Activated CD8-positive, alpha-beta T cell treated with anti-CD3 and anti-CD28 coated beads, Interleukin-2, amount 10 ng/mL, durations not matched to agents 7 days and 5 days (primary cell): ENCODE data around the gene PPIF. TPM values are rescaled to one million over a fixed set of nuclear protein-coding genes. Genes with fewer than 3 reads are reported as not detected.

Source experiments
- ATAC-seq: fragments of 150-1000 bp; cut with Tn5 transposase; one replicate; pipeline ENCODE4 v1.10.0; 2021; ENCODE audit warnings: moderate library complexity
- CTCF ChIA-PET: fragments of 350-600 bp; sonication (Branson Sonifier 250); formaldehyde crosslinking; loops from one replicate; lab custom pipeline; 2021; ENCODE audit warnings: antibody characterized with exemption; lab: Charles Lee
- POLR2A ChIA-PET: fragments of 350-600 bp; sonication (Branson Sonifier 250); formaldehyde crosslinking; loops from one replicate; lab custom pipeline; 2021; ENCODE audit warnings: antibody characterized with exemption; lab: Charles Lee
- DNase-seq: peaks from one replicate; pipeline ENCODE4 v3.0.0-alpha.2; 2020
- H3K27ac Mint-ChIP-seq: one replicate; pipeline ENCODE4 v1.8.0; 2021; ENCODE audit warnings: mild to moderate bottlenecking, mixed read lengths
- H3K27me3 Mint-ChIP-seq: one replicate; pipeline ENCODE4 v1.8.0; 2021; ENCODE audit warnings: low read depth, mixed read lengths
- H3K36me3 Mint-ChIP-seq: one replicate; pipeline ENCODE4 v1.8.0; 2021; ENCODE audit warnings: low read depth, mixed read lengths
- H3K4me1 Mint-ChIP-seq: one replicate; pipeline ENCODE4 v1.8.0; 2021; ENCODE audit warnings: low read depth, mixed read lengths
- H3K4me3 Mint-ChIP-seq: one replicate; pipeline ENCODE4 v1.8.0; 2021; ENCODE audit warnings: mild to moderate bottlenecking, mixed read lengths
- H3K9me3 Mint-ChIP-seq: one replicate; pipeline ENCODE4 v1.8.0; 2022; ENCODE audit warnings: mixed read lengths; ENCODE audit not compliant: insufficient read depth
- total RNA-seq, 2 experiments: library from RNA; stranded (reverse); gene quantifications; one replicate each; pipeline ENCODE4 v1.2.3, GENCODE V29; 2021

PPIF gene
- total RNA-seq, 2 experiments from 2014 or later = 74.7 to 77.7 TPM

DNA sequence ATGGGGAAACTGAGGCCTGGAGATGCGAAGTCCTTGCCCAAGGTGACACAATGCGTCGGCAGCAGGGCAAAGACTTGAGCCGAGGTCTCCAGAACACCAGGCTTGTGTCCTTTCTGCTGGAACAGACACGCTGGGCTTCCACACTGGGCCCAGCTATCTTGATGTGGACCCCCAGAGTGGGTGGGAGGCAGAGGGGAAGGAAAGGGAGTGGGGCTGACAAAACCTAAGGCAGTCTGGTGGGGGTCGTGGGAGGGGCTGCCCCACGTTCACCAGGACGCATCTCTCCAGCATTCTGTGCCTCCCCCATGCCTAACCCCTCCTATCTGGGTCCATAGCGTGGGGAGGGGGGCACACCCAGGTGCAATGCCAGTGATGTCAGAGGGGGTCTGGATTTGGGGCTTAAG is 38.1 kb downstream of the PPIF start:
- ChIA-PET POLR2A (no interaction called here), CTCF (no interaction called here)
- Mint-ChIP-seq H3K27me3 (no peaks in the 10 kb centered on the region), H3K4me3 (no peak overlapping the region), H3K9me3 (no peaks in the 10 kb centered on the region), H3K4me1 (peaks cover 2% of the 10 kb centered on the region), H3K27ac (no peak overlapping the region), H3K36me3 (no peaks in the 10 kb centered on the region)
- DNase-seq (no peak), ATAC-seq (no peak)

DNA sequence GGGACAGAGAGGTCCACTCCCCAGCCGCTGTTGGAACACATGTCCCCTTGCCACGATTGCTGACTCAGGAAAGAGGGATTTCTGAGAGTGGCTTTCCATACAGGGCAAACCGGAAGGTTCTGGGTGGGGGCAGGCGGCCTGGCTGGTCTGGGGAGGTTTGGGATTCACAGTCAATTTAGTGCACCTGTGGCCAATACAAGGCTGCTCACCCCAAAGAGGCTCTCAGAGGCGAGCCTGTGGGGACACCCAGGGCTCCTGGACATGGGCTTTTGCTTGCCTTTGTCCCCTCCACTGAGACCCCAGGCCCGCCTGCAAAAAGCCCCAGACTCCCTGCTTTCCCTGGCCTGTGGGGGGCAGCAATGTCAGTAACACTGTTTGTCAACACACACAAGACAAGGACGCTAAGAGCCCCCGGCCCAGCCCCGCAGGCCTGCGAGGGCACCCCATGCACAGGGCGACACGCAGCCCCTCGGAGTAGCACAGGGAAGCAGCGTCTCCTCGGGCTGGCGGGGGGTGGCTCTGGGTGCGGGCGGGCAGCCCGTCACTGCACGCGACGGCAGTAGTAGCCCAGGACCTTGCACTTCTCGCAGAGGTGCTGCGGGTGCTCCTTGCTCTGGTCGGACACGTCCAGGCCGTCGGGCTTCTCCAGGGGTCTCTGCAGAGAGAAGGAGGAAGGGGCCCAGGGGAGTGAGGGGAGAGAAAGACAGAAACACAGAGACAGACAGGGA is 38.7 kb downstream of the PPIF start:
- POLR2A ChIA-PET = no interaction called here
- no peak for DNase-seq
- Mint-ChIP-seq H3K27me3 (no peaks in the 10 kb centered on the region), H3K4me3 (no peak overlapping the region), H3K36me3 (no peaks in the 10 kb centered on the region), H3K9me3 (no peaks in the 10 kb centered on the region), H3K27ac (no peak overlapping the region), H3K4me1 (peaks cover 5% of the 10 kb centered on the region)
- no peak for ATAC-seq
- CTCF ChIA-PET = no interaction called here

DNA sequence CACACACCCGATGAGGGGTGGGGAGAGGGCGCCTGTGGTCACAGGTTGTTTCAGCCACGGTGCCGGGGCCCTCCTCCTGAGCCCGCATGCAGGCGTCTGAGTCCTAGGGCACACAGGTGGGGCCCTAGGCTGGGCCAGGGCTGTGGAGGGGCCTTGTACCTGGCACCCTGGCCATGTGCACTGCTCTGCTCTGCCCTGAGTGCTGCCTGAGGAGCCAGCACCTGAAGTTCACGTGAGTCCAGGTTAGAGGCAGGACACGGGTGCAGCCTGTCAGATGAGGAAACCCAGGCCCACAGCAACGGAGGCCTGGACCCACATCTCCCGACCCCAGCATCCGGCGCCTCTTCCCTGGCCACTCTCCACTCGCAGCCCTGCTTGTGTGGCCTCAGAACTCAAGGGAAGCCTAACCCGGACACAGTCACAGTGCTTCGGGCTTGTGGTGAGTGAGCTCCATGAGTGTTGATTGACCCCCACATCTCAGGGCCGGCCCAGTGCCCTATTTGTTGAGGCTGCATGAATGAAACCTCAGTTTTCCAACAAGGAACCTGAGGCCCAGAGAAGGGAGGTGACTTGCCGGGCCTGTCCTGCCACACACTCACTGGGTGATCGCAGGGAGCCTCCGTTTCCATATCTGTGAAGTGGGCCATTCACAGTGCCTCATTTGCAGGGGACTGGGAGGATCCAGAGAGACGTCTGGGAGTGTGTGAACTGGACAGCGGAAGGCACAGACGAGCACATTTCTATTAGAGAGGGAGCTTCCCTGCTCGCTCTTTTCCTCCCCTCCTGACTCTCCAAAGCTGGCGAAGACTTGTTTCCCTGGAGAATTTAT is 39.6 kb downstream of the PPIF start:
- ChIA-PET CTCF (interaction anchor here (0.8 to 7.4 kb wide), 3 partner anchors 14 to 81 kb away, joined by 3 to 36 read pairs (median 3); no protein-coding TSS in a partner anchor), POLR2A (no interaction called here)
- no peaks in the 10 kb centered on the region for H3K36me3 Mint-ChIP-seq
- H3K4me1 Mint-ChIP-seq = peaks cover 5% of the 10 kb centered on the region
- H3K4me3 Mint-ChIP-seq = no peak overlapping the region
- ATAC-seq (peak; percentile 32), DNase-seq (no peak)
- no peaks in the 10 kb centered on the region for H3K9me3 Mint-ChIP-seq
- H3K27ac Mint-ChIP-seq = no peak overlapping the region
- no peaks in the 10 kb centered on the region for H3K27me3 Mint-ChIP-seq

DNA sequence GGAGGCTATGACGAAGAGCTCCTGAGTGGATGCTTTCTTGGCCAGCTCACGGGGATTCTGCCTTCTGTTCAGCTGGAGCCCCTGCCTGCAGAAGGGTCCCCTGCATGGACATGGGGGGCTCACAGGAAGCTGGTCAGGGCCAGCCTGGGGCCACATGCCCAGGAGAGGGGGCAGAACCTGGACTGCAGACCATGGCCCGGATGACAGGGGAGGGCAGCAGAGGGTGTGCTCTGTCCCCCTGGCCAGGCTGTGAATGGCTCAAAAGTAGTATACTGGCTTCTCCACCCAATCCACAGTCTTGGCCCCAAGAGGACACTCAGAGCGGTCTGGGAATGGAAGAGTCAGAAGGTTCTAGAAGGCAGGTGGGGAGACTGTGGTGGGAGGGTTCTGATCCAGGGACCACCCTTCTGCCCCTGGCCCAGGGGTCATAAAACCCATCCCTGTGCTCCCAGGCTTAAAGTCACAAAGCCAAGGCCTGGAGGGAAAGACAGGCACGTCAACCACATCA is 40.3 kb downstream of the PPIF start:
- CTCF ChIA-PET = interaction anchor here (0.8 to 7.4 kb wide), 3 partner anchors 14 to 80 kb away, joined by 3 to 36 read pairs (median 3); no protein-coding TSS in a partner anchor
- DNase-seq (no peak), ATAC-seq (no peak)
- H3K4me1 Mint-ChIP-seq = peaks cover 5% of the 10 kb centered on the region
- no peak overlapping the region for H3K4me3 Mint-ChIP-seq
- H3K27me3 Mint-ChIP-seq = no peaks in the 10 kb centered on the region
- POLR2A ChIA-PET = no interaction called here
- H3K36me3 Mint-ChIP-seq = no peaks in the 10 kb centered on the region
- H3K27ac Mint-ChIP-seq = no peak overlapping the region
- no peaks in the 10 kb centered on the region for H3K9me3 Mint-ChIP-seq

DNA sequence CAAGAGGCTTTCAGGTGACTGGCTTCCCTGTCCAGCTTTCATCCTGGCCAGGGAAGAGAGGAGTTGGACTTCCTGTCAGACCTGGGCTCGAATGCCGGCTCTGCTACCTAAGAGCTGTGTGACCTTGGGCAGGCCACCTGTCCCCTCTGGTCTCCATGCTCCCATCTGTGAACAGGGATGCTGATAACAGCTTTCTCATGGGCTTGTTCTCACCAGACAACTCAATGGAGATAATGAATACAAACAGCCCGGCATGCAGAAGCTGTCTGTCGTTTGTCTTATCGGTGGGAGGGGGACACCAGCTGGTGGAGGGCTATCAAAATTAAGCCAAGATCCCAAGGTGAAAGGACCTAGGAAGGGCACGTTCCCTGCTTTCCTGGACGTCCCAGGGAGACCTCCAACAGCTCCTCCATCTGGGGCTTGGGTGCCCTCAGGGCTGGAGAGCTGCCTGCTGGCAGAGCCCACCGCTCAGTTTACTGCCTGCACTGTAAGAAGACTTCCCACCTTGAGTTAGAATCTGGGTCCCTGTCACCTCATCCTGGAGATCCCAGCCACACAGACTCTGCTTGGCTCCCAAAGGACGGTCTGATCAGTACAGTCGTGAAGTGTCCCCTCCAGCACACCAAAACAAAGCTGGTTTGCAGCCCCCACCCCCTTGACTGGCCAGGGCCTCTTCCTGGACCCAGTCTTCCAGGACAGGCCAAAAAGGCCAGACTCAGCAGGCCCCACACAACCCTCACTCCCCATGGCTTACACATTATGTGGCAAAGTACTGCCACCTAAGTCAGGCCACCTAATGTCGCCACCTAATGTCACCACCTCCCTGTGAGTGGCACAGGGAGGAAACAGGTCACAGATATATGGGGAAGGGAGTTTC is 40.9 kb downstream of the PPIF start:
- Mint-ChIP-seq H3K4me1 (peaks cover 5% of the 10 kb centered on the region), H3K36me3 (no peaks in the 10 kb centered on the region)

DNA sequence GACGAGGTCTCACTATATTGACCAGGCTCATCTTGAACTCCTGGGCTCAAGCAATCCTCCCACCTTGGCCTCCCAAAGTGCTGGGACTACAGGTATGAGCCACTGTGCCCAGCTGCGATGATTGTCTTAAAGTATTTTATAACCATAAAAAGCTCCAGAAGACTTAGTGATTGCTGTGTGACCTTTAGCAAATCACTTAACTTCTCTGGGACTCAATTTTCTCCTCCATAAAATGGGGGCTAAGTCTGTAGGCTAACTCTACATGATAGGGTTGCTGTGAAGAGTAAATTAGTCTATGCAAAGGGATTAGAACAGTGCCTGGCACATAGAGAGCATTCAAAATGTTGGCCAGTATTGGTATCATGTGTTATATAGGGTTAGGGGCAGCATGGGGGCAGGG is 42.8 kb downstream of the PPIF start:
- H3K4me3 Mint-ChIP-seq = no peak overlapping the region
- no peak overlapping the region for H3K27ac Mint-ChIP-seq
- H3K27me3 Mint-ChIP-seq = no peaks in the 10 kb centered on the region
- POLR2A ChIA-PET = no interaction called here
- peaks cover 5% of the 10 kb centered on the region for H3K4me1 Mint-ChIP-seq
- ATAC-seq (no peak), DNase-seq (no peak)
- H3K9me3 Mint-ChIP-seq = no peaks in the 10 kb centered on the region
- CTCF ChIA-PET = interaction anchor here (0.8 to 7.4 kb wide), 3 partner anchors 10 to 78 kb away, joined by 3 to 36 read pairs (median 10); no protein-coding TSS in a partner anchor
- no peaks in the 10 kb centered on the region for H3K36me3 Mint-ChIP-seq

More for the DNA sequence above, 40.9 kb downstream of the PPIF start:
- Mint-ChIP-seq H3K9me3 (no peaks in the 10 kb centered on the region), H3K27me3 (no peaks in the 10 kb centered on the region), H3K4me3 (no peak overlapping the region), H3K27ac (no peak overlapping the region)
- ChIA-PET POLR2A (no interaction called here), CTCF (interaction anchor here (0.8 to 7.4 kb wide), 4 partner anchors 15 to 87 kb away, joined by 3 to 36 read pairs (median 3); no protein-coding TSS in a partner anchor)
- DNase-seq (no peak), ATAC-seq (no peak)

DNA sequence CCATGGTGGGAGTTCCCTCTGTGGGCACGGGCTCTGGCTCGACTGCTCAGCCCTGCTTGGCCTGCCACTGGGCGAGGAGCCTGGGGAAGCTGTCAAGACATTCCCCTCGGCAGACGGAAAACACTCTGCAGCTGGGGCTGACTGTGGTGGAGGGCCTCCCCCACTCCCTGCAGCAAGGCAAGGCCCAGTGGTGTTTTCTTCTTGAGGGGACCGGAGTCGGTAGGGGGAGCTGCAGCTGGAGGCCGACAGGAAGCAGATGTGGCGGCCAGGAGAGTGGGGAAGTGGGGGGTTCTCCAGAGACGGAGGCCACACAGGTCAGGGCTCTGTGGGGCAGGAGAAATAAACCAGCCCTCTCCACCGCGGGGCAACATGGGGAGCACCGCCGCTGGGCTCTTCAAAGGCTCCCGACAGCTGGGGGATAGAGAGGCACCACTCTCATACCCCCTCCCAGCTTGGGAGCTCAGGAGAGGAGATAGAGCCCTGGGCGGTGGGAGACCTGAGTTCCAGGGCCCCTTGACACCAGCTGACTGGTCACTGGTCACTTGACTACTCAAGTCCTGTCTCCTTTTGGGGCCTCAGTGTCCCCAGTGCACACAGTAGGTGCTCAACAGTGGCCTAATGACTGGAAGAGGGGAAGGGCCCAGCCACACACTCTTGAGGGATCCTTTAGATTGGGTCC is 43.4 kb downstream of the PPIF start:
- POLR2A ChIA-PET = interaction anchor here (0.6 kb wide), 1 partner anchor 73 kb away, joined by 3 read pairs; no protein-coding TSS in a partner anchor
- H3K36me3 Mint-ChIP-seq = no peaks in the 10 kb centered on the region
- no peak overlapping the region for H3K4me3 Mint-ChIP-seq
- H3K4me1 Mint-ChIP-seq = peaks cover 5% of the 10 kb centered on the region
- ATAC-seq (peak; percentile 34), DNase-seq (no peak)
- no peaks in the 10 kb centered on the region for H3K9me3 Mint-ChIP-seq
- H3K27ac Mint-ChIP-seq = no peak overlapping the region
- H3K27me3 Mint-ChIP-seq = no peaks in the 10 kb centered on the region
- CTCF ChIA-PET = interaction anchor here (0.8 to 7.4 kb wide), 6 partner anchors 9 to 97 kb away, joined by 3 to 36 read pairs (median 3); no protein-coding TSS in a partner anchor

DNA sequence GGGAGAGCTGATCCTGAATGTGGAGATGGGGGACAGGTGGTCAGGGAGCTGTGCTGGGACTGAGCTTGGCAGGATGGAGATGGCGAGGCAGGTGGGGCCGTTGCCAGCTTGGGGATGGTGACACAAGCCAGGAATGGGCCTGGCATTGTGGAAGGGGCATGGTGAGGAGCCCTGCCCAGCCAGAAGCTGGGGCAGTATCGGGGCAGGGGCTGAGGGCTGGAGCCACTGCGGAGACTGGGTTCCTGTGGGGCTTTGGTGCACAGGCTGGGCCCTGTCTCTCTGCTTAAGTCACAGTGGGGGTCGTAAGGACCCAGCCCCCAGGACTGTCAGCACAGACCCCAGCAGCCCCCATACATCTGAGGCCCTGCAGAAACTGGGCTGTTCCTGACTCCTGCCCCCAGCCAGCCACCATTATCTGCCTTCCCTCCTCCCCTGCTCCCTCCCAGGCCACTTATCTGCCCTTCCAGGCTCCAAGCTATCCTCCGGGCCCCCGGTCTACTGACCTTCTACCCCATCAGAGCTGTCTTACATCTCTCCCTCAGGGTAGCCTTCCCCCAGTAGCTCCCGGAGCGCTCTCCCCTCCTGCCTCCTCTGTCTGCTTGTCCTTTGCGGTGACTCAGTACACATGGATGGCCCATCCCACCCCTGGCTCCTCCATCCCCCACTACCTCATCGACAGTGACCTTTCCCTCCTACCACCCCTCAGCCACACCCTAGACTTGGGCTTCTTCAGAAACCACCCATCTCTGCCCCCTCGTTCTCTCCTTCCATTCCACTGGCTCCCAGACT is 44.2 kb downstream of the PPIF start:
- Mint-ChIP-seq H3K27me3 (no peaks in the 10 kb centered on the region), H3K9me3 (no peaks in the 10 kb centered on the region), H3K4me1 (peaks cover 5% of the 10 kb centered on the region), H3K27ac (no peak overlapping the region), H3K4me3 (no peak overlapping the region), H3K36me3 (no peaks in the 10 kb centered on the region)
- ChIA-PET POLR2A (interaction anchor here (0.6 kb wide), 1 partner anchor 74 kb away, joined by 3 read pairs; no protein-coding TSS in a partner anchor), CTCF (interaction anchor here (0.9 to 7.4 kb wide), 5 partner anchors 9 to 97 kb away, joined by 3 to 36 read pairs (median 3); no protein-coding TSS in a partner anchor)
- DNase-seq = no peak
- no peak for ATAC-seq

DNA sequence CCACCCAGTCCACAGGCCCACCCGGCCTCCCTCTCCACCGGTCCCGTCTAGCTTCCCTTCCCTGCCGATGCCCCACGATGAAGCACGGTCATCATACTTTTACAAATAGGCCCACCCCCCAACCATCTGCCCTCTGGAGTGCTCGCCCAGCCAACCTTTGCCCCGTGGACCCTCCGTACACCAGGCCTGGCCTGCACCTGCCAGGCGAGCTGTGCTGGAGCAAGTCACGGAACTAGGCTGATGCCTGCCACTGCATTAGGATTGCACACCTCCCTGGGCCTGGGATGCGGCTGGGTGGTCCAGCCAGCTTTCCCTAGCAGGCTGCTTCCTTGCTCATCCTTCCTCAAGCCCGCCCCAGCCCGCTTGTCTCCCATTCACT is 44.7 kb downstream of the PPIF start:
- no peaks in the 10 kb centered on the region for H3K36me3 Mint-ChIP-seq
- H3K9me3 Mint-ChIP-seq = no peaks in the 10 kb centered on the region
- no peaks in the 10 kb centered on the region for H3K27me3 Mint-ChIP-seq
- CTCF ChIA-PET = interaction anchor here (1.0 to 7.4 kb wide), 3 partner anchors 19 to 96 kb away, joined by 3 to 36 read pairs (median 3); no protein-coding TSS in a partner anchor
- ATAC-seq (no peak), DNase-seq (no peak)
- POLR2A ChIA-PET = no interaction called here
- H3K27ac Mint-ChIP-seq = no peak overlapping the region
- H3K4me3 Mint-ChIP-seq = no peak overlapping the region
- H3K4me1 Mint-ChIP-seq = peaks cover 5% of the 10 kb centered on the region

DNA sequence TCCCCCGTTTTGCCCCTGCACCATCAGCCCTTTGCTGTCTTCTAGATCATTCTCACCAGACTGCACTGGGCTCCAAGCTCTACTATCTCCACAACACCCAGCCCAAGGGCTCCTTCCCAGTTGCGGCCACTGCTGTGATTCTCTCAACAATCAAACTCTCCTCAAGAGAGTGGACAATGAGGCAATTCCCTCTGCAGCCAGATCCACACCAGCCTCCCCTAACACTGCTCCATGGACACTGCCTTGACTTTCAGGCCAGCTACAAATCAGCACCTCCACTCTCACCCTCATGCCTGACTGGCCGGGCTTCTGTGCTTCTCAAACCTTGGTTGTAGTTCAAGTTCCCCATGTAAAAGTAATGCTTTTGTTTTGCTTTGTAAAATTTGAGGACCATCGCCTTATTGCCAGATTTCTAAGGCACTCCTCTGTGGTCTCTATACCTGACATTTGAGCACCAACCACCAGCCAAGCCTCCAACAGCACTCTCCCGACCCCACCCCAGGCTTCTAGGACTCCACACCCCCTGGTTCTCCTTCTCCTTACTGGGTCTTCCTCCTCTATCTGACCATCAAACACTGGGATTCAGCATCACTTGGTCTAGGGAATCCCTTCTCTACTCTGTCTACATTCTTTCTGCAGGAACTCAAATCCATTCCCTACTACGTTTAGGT is 45.4 kb downstream of the PPIF start:
- POLR2A ChIA-PET = no interaction called here
- ATAC-seq = no peak
- H3K36me3 Mint-ChIP-seq = no peaks in the 10 kb centered on the region
- no peaks in the 10 kb centered on the region for H3K9me3 Mint-ChIP-seq
- CTCF ChIA-PET = interaction anchor here (1.0 to 7.4 kb wide), 2 partner anchors 19 to 21 kb away, joined by 3 to 36 read pairs; no protein-coding TSS in a partner anchor
- no peak overlapping the region for H3K4me3 Mint-ChIP-seq
- H3K4me1 Mint-ChIP-seq = peaks cover 5% of the 10 kb centered on the region
- DNase-seq = no peak
- H3K27me3 Mint-ChIP-seq = no peaks in the 10 kb centered on the region
- no peak overlapping the region for H3K27ac Mint-ChIP-seq
